ENCODE measurements around the gene C1orf116. TPM values are rescaled to one million over a fixed set of nuclear protein-coding genes. Genes with fewer than 3 reads are reported as not detected.

Gene C1orf116
- total RNA-seq, 1 donor from 2014 or later, result 0.67 TPM

GRCh38 chr1:207077470-207078377 lies 45.2 kb upstream of the C1orf116 start:
- Mint-ChIP-seq H3K9me3 (no peaks in the 10 kb centered on the region), H3K36me3 (no peaks in the 10 kb centered on the region), H3K4me1 (peaks cover 6% of the 10 kb centered on the region), H3K4me3 (no peak overlapping the region), H3K27me3 (ENCODE audit: low read depth) (no peaks in the 10 kb centered on the region), H3K27ac (no peak overlapping the region)
- peak in 1 of 2 experiments; percentile 67 for DNase-seq (ENCODE audit: low spot score in 2 of 2, unreplicated experiment in 2 of 2)
- TF ChIP-seq CTCF (IDR thresholded peaks at IDR 0.05; ENCODE audit: unreplicated experiment), result peak; percentile 71

- DNase-seq (ENCODE audit: low spot score in 2 of 2, unreplicated experiment in 2 of 2), result no peak
- Mint-ChIP-seq H3K4me3 (no peak overlapping the region), H3K4me1 (peaks cover 2% of the 10 kb centered on the region)
Observed at GRCh38 chr1:207077012-207077411, 44.5 kb upstream of the C1orf116 start.

GRCh38 chr1:207076181-207076955 lies 43.8 kb upstream of the C1orf116 start:
- H3K27me3 Mint-ChIP-seq (ENCODE audit: low read depth), result no peaks in the 10 kb centered on the region
- H3K4me1 Mint-ChIP-seq, result peaks cover 2% of the 10 kb centered on the region
- H3K4me3 Mint-ChIP-seq, result no peak overlapping the region
- DNase-seq (ENCODE audit: low spot score in 2 of 2, unreplicated experiment in 2 of 2), result no peak
- H3K27ac Mint-ChIP-seq, result no peak overlapping the region
- no peaks in the 10 kb centered on the region for H3K9me3 Mint-ChIP-seq
- no peak for TF ChIP-seq CTCF (IDR thresholded peaks at IDR 0.05; ENCODE audit: unreplicated experiment)
- H3K36me3 Mint-ChIP-seq, result no peaks in the 10 kb centered on the region

More at GRCh38 chr1:207077012-207077411, 44.5 kb upstream of the C1orf116 start:
- TF ChIP-seq CTCF (IDR thresholded peaks at IDR 0.05; ENCODE audit: unreplicated experiment), result no peak
- Mint-ChIP-seq H3K36me3 (no peaks in the 10 kb centered on the region), H3K9me3 (no peaks in the 10 kb centered on the region), H3K27ac (no peak overlapping the region), H3K27me3 (ENCODE audit: low read depth) (no peaks in the 10 kb centered on the region)

- H3K27ac Mint-ChIP-seq, result no peak overlapping the region
- H3K4me1 Mint-ChIP-seq, result peaks cover 2% of the 10 kb centered on the region
- no peaks in the 10 kb centered on the region for H3K27me3 Mint-ChIP-seq (ENCODE audit: low read depth)
- peaks cover 4% of the 10 kb centered on the region for H3K36me3 Mint-ChIP-seq
- H3K9me3 Mint-ChIP-seq, result no peaks in the 10 kb centered on the region
- no peak for TF ChIP-seq CTCF (IDR thresholded peaks at IDR 0.05; ENCODE audit: unreplicated experiment)
- no peak overlapping the region for H3K4me3 Mint-ChIP-seq
- no peak for DNase-seq (ENCODE audit: low spot score in 2 of 2, unreplicated experiment in 2 of 2)
Observed at GRCh38 chr1:207073906-207074820, 41.6 kb upstream of the C1orf116 start.

GRCh38 chr1:207072233-207072632 lies 39.7 kb upstream of the C1orf116 start:
- H3K9me3 Mint-ChIP-seq, result no peaks in the 10 kb centered on the region
- H3K27ac Mint-ChIP-seq, result no peak overlapping the region
- no peaks in the 10 kb centered on the region for H3K27me3 Mint-ChIP-seq (ENCODE audit: low read depth)
- no peak for DNase-seq (ENCODE audit: low spot score in 2 of 2, unreplicated experiment in 2 of 2)
- peaks cover 9% of the 10 kb centered on the region for H3K36me3 Mint-ChIP-seq
- no peaks in the 10 kb centered on the region for H3K4me1 Mint-ChIP-seq
- TF ChIP-seq CTCF (IDR thresholded peaks at IDR 0.05; ENCODE audit: unreplicated experiment), result no peak
- no peak overlapping the region for H3K4me3 Mint-ChIP-seq

Measured in mesothelial cell of epicardium (in vitro differentiated cells).